Endothelial cell (in vitro differentiated cells): Measurements from ENCODE around the gene SENP3. TPM values are rescaled to one million over a fixed set of nuclear protein-coding genes. Genes with fewer than 3 reads are reported as not detected.
A peak's percentile ranks its signal among the peaks of the same experiment; 100 is the strongest.

Experiments
- DNase-seq: peaks from one replicate; pipeline ENCODE4 v3.0.0; 2021; ENCODE audit warnings: low spot score
- H3K27ac Mint-ChIP-seq: one replicate; pipeline ENCODE4 v1.8.0; 2021; ENCODE audit warnings: mixed read lengths, inconsistent platforms; ENCODE audit not compliant: unreplicated experiment
- H3K27me3 Mint-ChIP-seq: one replicate; pipeline ENCODE4 v1.8.0; 2021; ENCODE audit warnings: mild to moderate bottlenecking, moderate library complexity, mixed read lengths, inconsistent platforms; ENCODE audit not compliant: unreplicated experiment
- H3K36me3 Mint-ChIP-seq: one replicate; pipeline ENCODE4 v1.8.0; 2021; ENCODE audit warnings: mild to moderate bottlenecking, low read depth, mixed read lengths, inconsistent platforms; ENCODE audit not compliant: unreplicated experiment
- H3K4me1 Mint-ChIP-seq: one replicate; pipeline ENCODE4 v1.8.0; 2021; ENCODE audit warnings: mild to moderate bottlenecking, mixed read lengths, inconsistent platforms; ENCODE audit not compliant: unreplicated experiment
- H3K4me3 Mint-ChIP-seq: one replicate; pipeline ENCODE4 v1.8.0; 2021; ENCODE audit warnings: mild to moderate bottlenecking, mixed read lengths, inconsistent platforms; ENCODE audit not compliant: unreplicated experiment
- H3K9me3 Mint-ChIP-seq: one replicate; pipeline ENCODE4 v1.8.0; 2021; ENCODE audit warnings: mixed read lengths, inconsistent platforms; ENCODE audit not compliant: unreplicated experiment
- CTCF ChIP-seq: fragments of 200-600 bp; sonication (generic); IDR thresholded peaks from one replicate; pipeline ENCODE4 v1.5.0; 2021; ENCODE audit warnings: antibody characterized with exemption; ENCODE audit not compliant: unreplicated experiment
- total RNA-seq: library from RNA; stranded (reverse); fragmentation: NEBNext Ultra II Directional; extraction: Animal tissue kit (Norgen Biotek cat#: 25700); gene quantifications from one replicate; pipeline ENCODE4 v1.2.1, GENCODE V29; 2021; ENCODE audit not compliant: unreplicated experiment

Gene SENP3
- total RNA-seq, 1 donor from 2014 or later, result 57.8 TPM

- Mint-ChIP-seq H3K27me3 (peaks cover 7% of the 10 kb centered on the region), H3K4me1 (peaks cover 6% of the 10 kb centered on the region), H3K27ac (no peak overlapping the region), H3K9me3 (no peaks in the 10 kb centered on the region), H3K36me3 (peaks cover 34% of the 10 kb centered on the region), H3K4me3 (no peak overlapping the region)
- DNase-seq, result peak; percentile 82
- peak; percentile 80 for TF ChIP-seq CTCF
Measured at GRCh38 chr17:7589204-7589868, 27.6 kb downstream of the SENP3 start.

- Mint-ChIP-seq H3K36me3 (peaks cover 32% of the 10 kb centered on the region), H3K27me3 (peaks cover 5% of the 10 kb centered on the region), H3K27ac (peak within 1 kb of the TSS; percentile 52), H3K4me3 (peak within 1 kb of the TSS; percentile 82), H3K4me1 (peaks cover under 1% of the 10 kb centered on the region), H3K9me3 (no peaks in the 10 kb centered on the region)
- no peak for DNase-seq
- no peak for TF ChIP-seq CTCF
Measured at GRCh38 chr17:7589891-7590691, 28.4 kb downstream of the SENP3 start, which contains the start of gene SOX15. Gene SOX15 (minus strand): TSS chr17:7590094. CDS start chr17:7589676, 418 bp downstream.

- TF ChIP-seq CTCF, result no peak
- Mint-ChIP-seq H3K27me3 (peaks cover 6% of the 10 kb centered on the region), H3K9me3 (no peaks in the 10 kb centered on the region), H3K4me1 (no peaks in the 10 kb centered on the region), H3K36me3 (peaks cover 38% of the 10 kb centered on the region), H3K4me3 (peak overlapping the region; percentile 82), H3K27ac (peak overlapping the region; percentile 52)
- no peak for DNase-seq
Measured at GRCh38 chr17:7590743-7591142, 29.0 kb downstream of the SENP3 start.

DNA sequence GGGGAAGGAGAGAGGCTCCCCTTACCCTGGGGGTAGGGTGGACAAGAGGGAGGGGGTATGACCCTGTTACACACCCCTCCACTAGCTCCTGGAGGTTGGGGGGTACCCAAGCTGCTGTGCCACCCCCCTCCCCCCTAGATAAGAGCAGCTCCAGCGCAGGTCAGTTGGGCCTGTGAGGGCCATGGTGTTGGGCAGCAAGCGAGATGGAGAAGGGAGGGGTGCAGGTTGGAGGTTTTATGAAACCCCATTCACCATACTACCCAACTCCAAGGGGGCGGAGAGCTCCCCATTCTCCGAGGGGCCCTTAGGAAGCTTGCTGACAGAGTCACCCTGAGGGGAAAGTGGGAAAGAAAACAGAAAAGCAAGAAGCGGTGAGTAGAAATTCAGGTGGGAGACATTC is 29.9 kb downstream of the SENP3 start:
- H3K4me1 Mint-ChIP-seq, result no peaks in the 10 kb centered on the region
- peak overlapping the region; percentile 77 for H3K27ac Mint-ChIP-seq
- H3K27me3 Mint-ChIP-seq, result peaks cover 6% of the 10 kb centered on the region
- H3K36me3 Mint-ChIP-seq, result peaks cover 40% of the 10 kb centered on the region
- H3K4me3 Mint-ChIP-seq, result no peak overlapping the region
- H3K9me3 Mint-ChIP-seq, result no peaks in the 10 kb centered on the region
- TF ChIP-seq CTCF, result no peak
- DNase-seq, result no peak

DNA sequence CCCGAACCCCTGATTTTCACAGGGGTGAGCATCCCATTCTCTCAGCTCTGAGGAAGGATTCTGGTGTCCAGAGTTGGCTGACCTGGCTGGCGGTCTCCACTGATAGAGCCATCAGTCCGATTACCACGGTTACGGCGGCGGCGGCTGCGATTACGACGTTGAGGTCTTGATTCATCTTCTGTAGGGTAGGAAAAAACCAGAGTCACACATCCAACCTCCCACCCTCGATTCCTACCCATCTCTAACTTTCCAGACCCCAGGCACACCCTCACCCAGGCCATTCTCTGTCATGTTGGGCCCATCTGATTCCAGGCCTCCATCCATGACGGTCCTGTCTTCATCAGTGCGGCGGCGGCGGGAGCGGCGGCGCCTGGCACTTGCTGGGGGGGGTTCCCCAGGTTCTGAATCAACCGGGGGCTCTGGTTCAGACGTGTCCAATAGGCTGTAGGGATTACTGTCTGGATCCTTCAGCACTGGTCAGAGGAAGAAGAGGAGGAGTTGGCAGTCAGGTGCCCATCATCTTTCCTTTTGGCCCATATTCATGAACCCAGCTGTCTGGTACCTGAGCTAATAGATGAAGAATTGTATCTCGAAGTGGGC is 30.8 kb downstream of the SENP3 start:
- Mint-ChIP-seq H3K27ac (no peak overlapping the region), H3K36me3 (peaks cover 44% of the 10 kb centered on the region), H3K4me1 (no peaks in the 10 kb centered on the region), H3K27me3 (peaks cover 6% of the 10 kb centered on the region), H3K9me3 (no peaks in the 10 kb centered on the region), H3K4me3 (no peak overlapping the region)
- no peak for TF ChIP-seq CTCF
- DNase-seq, result no peak
